Caco-2 (cell line): Measurements from ENCODE around the gene ARID2. TPM values are rescaled to one million over a fixed set of nuclear protein-coding genes. Genes with fewer than 3 reads are reported as not detected.
A peak's percentile ranks its signal among the peaks of the same experiment; 100 is the strongest.

Experiments
- BruUV-seq: library from RNA; stranded (reverse); fragments of 400-500 nt; replicated peaks from 2 replicates; lab custom pipeline; 2021; lab: Mats Ljungman, UMichigan
- CTCF ChIA-PET: fragments of 300-600 bp; sonication (Branson Sonifier 250); formaldehyde crosslinking; loops from one replicate; lab custom pipeline; 2022; ENCODE audit warnings: antibody characterized with exemption; lab: Charles Lee
- POLR2A ChIA-PET: fragments of 300-600 bp; sonication (Branson Sonifier 250); formaldehyde crosslinking; loops from one replicate; lab custom pipeline; 2022; ENCODE audit warnings: antibody characterized with exemption; lab: Charles Lee
- DNase-seq, 2 experiments: peaks; one replicate each; pipeline versions ENCODE4 v3.0.0 to v3.0.0-alpha.2; 2020 to 2022
- H3K27me3 ChIP-seq: replicated peaks from 2 replicates; pipeline ENCODE4 v1.6.0; 2011; ENCODE audit warnings: low read length; ENCODE audit not compliant: control insufficient read depth, insufficient read depth
- H3K36me3 ChIP-seq: 2 replicates; pipeline ENCODE4 v1.5.1; 2011; ENCODE audit warnings: low read length; ENCODE audit not compliant: control insufficient read depth, insufficient read depth
- H3K4me1 ChIP-seq: fragments of 250-450 bp; sonication (Bioruptor Pico); 2 replicates; pipeline ENCODE4 v1.5.1; 2020; ENCODE audit warnings: mild to moderate bottlenecking
- H3K4me3 ChIP-seq: 2 replicates; pipeline ENCODE4 v1.5.1; 2011; ENCODE audit warnings: low read depth, mild to moderate bottlenecking, control low read depth, low read length
- H3K9me3 ChIP-seq: fragments of 250-450 bp; sonication (Bioruptor Pico); 2 replicates; pipeline ENCODE4 v1.5.1; 2020; ENCODE audit warnings: mild to moderate bottlenecking, moderate library complexity
- H3K27ac Mint-ChIP-seq: one replicate; pipeline ENCODE4 v1.8.0; 2022; ENCODE audit warnings: mixed read lengths; ENCODE audit not compliant: unreplicated experiment
- H3K27me3 Mint-ChIP-seq: one replicate; pipeline ENCODE4 v1.8.0; 2022; ENCODE audit warnings: mixed read lengths; ENCODE audit not compliant: insufficient read depth, unreplicated experiment
- H3K36me3 Mint-ChIP-seq: one replicate; pipeline ENCODE4 v1.8.0; 2022; ENCODE audit warnings: mild to moderate bottlenecking, mixed read lengths; ENCODE audit not compliant: insufficient read depth, unreplicated experiment
- H3K4me1 Mint-ChIP-seq: one replicate; pipeline ENCODE4 v1.8.0; 2022; ENCODE audit warnings: low read depth, mixed read lengths; ENCODE audit not compliant: unreplicated experiment
- H3K4me3 Mint-ChIP-seq: one replicate; pipeline ENCODE4 v1.8.0; 2022; ENCODE audit warnings: mild to moderate bottlenecking, moderate library complexity, mixed read lengths; ENCODE audit not compliant: unreplicated experiment
- H3K9me3 Mint-ChIP-seq: one replicate; pipeline ENCODE4 v1.8.0; 2022; ENCODE audit warnings: mixed read lengths; ENCODE audit not compliant: unreplicated experiment
- CTCF ChIP-seq, 2 experiments: fragments of 200-600 bp in 1 of 2; IDR thresholded peaks; 1 replicate in 1 of 2; 2 replicates in 1 of 2; pipeline versions ENCODE4 v1.5.1 to v1.8.0; 2011 to 2022; ENCODE audit warnings: antibody characterized with exemption in 1 of 2, control low read depth in 1 of 2, inconsistent platforms in 1 of 2, low read depth in 1 of 2, low read length in 1 of 2, mild to moderate bottlenecking in 1 of 2, moderate library complexity in 1 of 2; ENCODE audit not compliant: insufficient read depth in 1 of 2, severe bottlenecking in 1 of 2, unreplicated experiment in 1 of 2
- intact Hi-C: fragments of 100-400 bp; cut with micrococcal nuclease; formaldehyde crosslinking; loops from one replicate; pipeline ENCODE4 v1.10.0; 2022; ENCODE audit not compliant: unreplicated experiment
- total RNA-seq: library from RNA; stranded (reverse); gene quantifications from 2 replicates; pipeline ENCODE4 v1.2.3, GENCODE V29; 2022

ARID2 gene
- total RNA-seq, 1 experiment from 2014 or later, result 53.9 TPM

- Mint-ChIP-seq H3K9me3 (peaks cover 10% of the 10 kb centered on the region), H3K27me3 (no peaks in the 10 kb centered on the region), H3K36me3 (peaks cover 63% of the 10 kb centered on the region), H3K27ac (no peak overlapping the region), H3K4me1 (peaks cover 16% of the 10 kb centered on the region), H3K4me3 (peak overlapping the region; percentile 24)
- Histone ChIP-seq H3K36me3 (no peaks in the 10 kb centered on the region; the same call in 1 of the 2 replicates), H3K4me1 (peaks cover 20% of the 10 kb centered on the region), H3K9me3 (no peaks in the 10 kb centered on the region), H3K4me3 (no peak overlapping the region), H3K27me3 (no peaks in the 10 kb centered on the region)
- BruUV-seq, result no TSS peak
- intact Hi-C loops, result no loop called here
- ChIA-PET POLR2A (no interaction called here), CTCF (no interaction called here)
- no peak for DNase-seq
- TF ChIP-seq CTCF (IDR thresholded peaks at IDR 0.05; ENCODE audit: insufficient read depth in 1 of 2, low read depth in 1 of 2, low read length in 1 of 2, severe bottlenecking in 1 of 2, unreplicated experiment in 1 of 2), result no peak
Observed at GRCh38 chr12:45732936-45733335, 3.4 kb downstream of the ARID2 start.

GRCh38 chr12:45737638-45738037, 8.1 kb downstream of the ARID2 start:
- peaks cover 7% of the 10 kb centered on the region for H3K4me1 Mint-ChIP-seq
- ChIA-PET CTCF (no interaction called here), POLR2A (no interaction called here)
- Histone ChIP-seq H3K36me3 (no peaks in the 10 kb centered on the region; the same call in 1 of the 2 replicates), H3K9me3 (peaks cover 5% of the 10 kb centered on the region), H3K4me1 (peaks cover 15% of the 10 kb centered on the region), H3K4me3 (no peak overlapping the region), H3K27me3 (no peaks in the 10 kb centered on the region)
- no peak for DNase-seq
- no peaks in the 10 kb centered on the region for H3K27me3 Mint-ChIP-seq
- peaks cover 10% of the 10 kb centered on the region for H3K9me3 Mint-ChIP-seq
- no peak overlapping the region for H3K4me3 Mint-ChIP-seq
- H3K27ac Mint-ChIP-seq, result no peak overlapping the region
- intact Hi-C loops, result no loop called here
- BruUV-seq, result no TSS peak
- peaks cover 32% of the 10 kb centered on the region for H3K36me3 Mint-ChIP-seq
- TF ChIP-seq CTCF (IDR thresholded peaks at IDR 0.05; ENCODE audit: insufficient read depth in 1 of 2, low read depth in 1 of 2, low read length in 1 of 2, severe bottlenecking in 1 of 2, unreplicated experiment in 1 of 2), result no peak

- ChIA-PET POLR2A (interaction anchor here (1.0 kb wide), 1 partner anchor 88 kb away, joined by 3 read pairs; no protein-coding TSS in a partner anchor), CTCF (interaction anchor here (0.5 to 0.8 kb wide), 2 partner anchors 23 to 199 kb away, joined by 3 to 8 read pairs; no protein-coding TSS in a partner anchor)
- H3K27me3 ChIP-seq, result no peaks in the 10 kb centered on the region
- H3K36me3 ChIP-seq, result no peaks in the 10 kb centered on the region
- H3K4me1 Mint-ChIP-seq, result no peaks in the 10 kb centered on the region
- H3K27me3 Mint-ChIP-seq, result no peaks in the 10 kb centered on the region
- H3K4me3 Mint-ChIP-seq, result no peak overlapping the region
- H3K9me3 ChIP-seq, result peaks cover 7% of the 10 kb centered on the region
- intact Hi-C loops, result no loop called here
- BruUV-seq, result no TSS peak
- no peaks in the 10 kb centered on the region; the same call in 1 of the 2 replicates for H3K4me1 ChIP-seq
- H3K4me3 ChIP-seq, result no peak overlapping the region
- H3K9me3 Mint-ChIP-seq, result no peaks in the 10 kb centered on the region
- peaks cover 18% of the 10 kb centered on the region for H3K36me3 Mint-ChIP-seq
- no peak for TF ChIP-seq CTCF (IDR thresholded peaks at IDR 0.05; ENCODE audit: insufficient read depth in 1 of 2, low read depth in 1 of 2, low read length in 1 of 2, severe bottlenecking in 1 of 2, unreplicated experiment in 1 of 2)
- no peak overlapping the region for H3K27ac Mint-ChIP-seq
- DNase-seq, result no peak
Observed at GRCh38 chr12:45742590-45742989, 13.1 kb downstream of the ARID2 start.
